H1 (cell line): ENCODE data around the gene NID1.

Experiments used
- BCL11A ChIP-seq, 2 experiments: IDR thresholded peaks; one replicate each; pipeline ENCODE4 v1.6.1; 2011; ENCODE audit warnings: low read depth in 2 of 2, low read length in 2 of 2, mild to moderate bottlenecking in 2 of 2
- EGR1 ChIP-seq: IDR thresholded peaks from 2 replicates; pipeline ENCODE4 v1.6.1; 2011; ENCODE audit warnings: low read depth, low read length, borderline replicate concordance
- JUND ChIP-seq: IDR thresholded peaks from 2 replicates; pipeline ENCODE4 v1.6.1; 2011; ENCODE audit warnings: mild to moderate bottlenecking, improper control_type of control experiment, low read length
- PHF8 ChIP-seq: fragments of 200-600 bp; sonication (generic); conservative IDR thresholded peaks from 2 replicates; pipeline ENCODE4 v1.7.1; 2012; ENCODE audit warnings: low read depth, mild to moderate bottlenecking, inconsistent platforms, low read length, moderate library complexity
- POLR2A ChIP-seq, 2 experiments: IDR thresholded peaks; 1 replicate in 1 of 2; 2 replicates in 1 of 2; pipeline ENCODE4 v1.6.1; 2011; ENCODE audit warnings: low read depth in 2 of 2, low read length in 2 of 2, mild to moderate bottlenecking in 2 of 2; ENCODE audit errors: control extremely low read depth in 1 of 2
- POLR2AphosphoS5 ChIP-seq: IDR thresholded peaks from 2 replicates; pipeline ENCODE4 v1.6.1; 2011; ENCODE audit warnings: low read depth, low read length
- RAD21 ChIP-seq, 2 experiments: IDR thresholded peaks in 1 of 2; conservative IDR thresholded peaks in 1 of 2; 2 replicates each; pipeline ENCODE4 v1.6.1; 2011; ENCODE audit warnings: low read depth in 2 of 2, low read length in 2 of 2, improper control_type of control experiment in 1 of 2, inconsistent platforms in 1 of 2, mild to moderate bottlenecking in 1 of 2, moderate library complexity in 1 of 2
- SIN3A ChIP-seq, 2 experiments: IDR thresholded peaks in 1 of 2; conservative IDR thresholded peaks in 1 of 2; 2 replicates each; pipeline ENCODE4 v1.6.1; 2011 to 2012; ENCODE audit warnings: low read length in 2 of 2, improper control_type of control experiment in 1 of 2, low read depth in 1 of 2, mild to moderate bottlenecking in 1 of 2
- TAF1 ChIP-seq: IDR thresholded peaks from 2 replicates; pipeline ENCODE4 v1.6.1; 2011; ENCODE audit warnings: mild to moderate bottlenecking, low read depth, low read length
- YY1 ChIP-seq: IDR thresholded peaks from 2 replicates; pipeline ENCODE4 v1.6.1; 2011; ENCODE audit warnings: low read depth, mild to moderate bottlenecking, low read length
- TF ChIP-seq, protein P1 (sequence below): IDR thresholded peaks from 2 replicates; pipeline ENCODE4 v1.6.1; 2012; ENCODE audit warnings: low read length, inconsistent platforms
- TF ChIP-seq, protein P2 (sequence below), 3 experiments: IDR thresholded peaks; 1 replicate in 2 of 3; 2 replicates in 1 of 3; pipeline versions ENCODE4 v1.5.1 to v1.6.1; 2011; ENCODE audit warnings: low read length in 3 of 3, mild to moderate bottlenecking in 3 of 3, inconsistent platforms in 2 of 3, low read depth in 1 of 3, moderate library complexity in 1 of 3; ENCODE audit not compliant: insufficient read depth in 1 of 3; ENCODE audit errors: control extremely low read depth in 1 of 3
- TF ChIP-seq, protein P3 (sequence below): IDR thresholded peaks from 2 replicates; pipeline ENCODE4 v1.6.1; 2012; ENCODE audit warnings: inconsistent platforms
- TF ChIP-seq, protein P4 (sequence below): IDR thresholded peaks from 2 replicates; pipeline ENCODE4 v1.6.1; 2012; ENCODE audit warnings: inconsistent platforms

DNA sequence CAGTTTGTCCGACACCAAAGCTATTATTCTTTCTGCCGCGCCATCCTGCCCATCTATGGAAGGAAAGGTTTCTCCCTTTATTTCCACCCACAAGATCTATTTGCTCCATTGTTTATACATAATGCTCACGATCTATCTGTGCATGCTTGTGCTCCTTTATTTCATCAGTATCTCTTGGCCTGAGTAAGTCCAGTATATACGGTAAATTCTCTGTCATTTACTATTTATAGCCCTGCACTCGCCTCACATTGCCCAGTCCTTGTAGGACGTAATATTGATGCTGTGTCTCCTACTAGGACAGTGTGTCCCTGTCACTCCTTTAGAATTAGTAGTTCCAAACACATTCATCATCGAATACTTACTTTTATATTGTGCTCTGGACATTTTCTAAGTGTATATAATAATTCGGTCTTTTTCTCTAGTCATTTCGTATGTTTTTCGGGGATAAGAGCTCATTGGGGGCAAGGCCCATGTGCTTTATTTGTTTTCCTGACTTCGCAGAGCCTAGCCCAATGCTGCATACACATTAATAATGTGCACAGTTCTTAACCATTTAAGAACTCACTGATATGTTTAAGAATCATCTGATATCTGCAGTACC is 3.1 kb upstream of the NID1 start:
- TF ChIP-seq EGR1 (no peak), POLR2A (IDR thresholded peaks at IDR 0.05; ENCODE audit: control extremely low read depth in 1 of 2, low read depth in 2 of 2, low read length in 2 of 2) (no peak), TAF1 (no peak), SIN3A (conservative IDR thresholded peaks at IDR 0.05 in 1 of 2, IDR thresholded peaks at IDR 0.05 in 1 of 2; ENCODE audit: low read depth in 1 of 2, low read length in 2 of 2) (no peak), YY1 (no peak), POLR2AphosphoS5 (no peak), BCL11A (IDR thresholded peaks at IDR 0.05; ENCODE audit: low read depth in 2 of 2, low read length in 2 of 2) (no peak), PHF8 (no peak), JUND (no peak), RAD21 (IDR thresholded peaks at IDR 0.05 in 1 of 2, conservative IDR thresholded peaks at IDR 0.05 in 1 of 2; ENCODE audit: low read depth in 2 of 2, low read length in 2 of 2) (no peak)
- TF ChIP-seq, protein P1, sequence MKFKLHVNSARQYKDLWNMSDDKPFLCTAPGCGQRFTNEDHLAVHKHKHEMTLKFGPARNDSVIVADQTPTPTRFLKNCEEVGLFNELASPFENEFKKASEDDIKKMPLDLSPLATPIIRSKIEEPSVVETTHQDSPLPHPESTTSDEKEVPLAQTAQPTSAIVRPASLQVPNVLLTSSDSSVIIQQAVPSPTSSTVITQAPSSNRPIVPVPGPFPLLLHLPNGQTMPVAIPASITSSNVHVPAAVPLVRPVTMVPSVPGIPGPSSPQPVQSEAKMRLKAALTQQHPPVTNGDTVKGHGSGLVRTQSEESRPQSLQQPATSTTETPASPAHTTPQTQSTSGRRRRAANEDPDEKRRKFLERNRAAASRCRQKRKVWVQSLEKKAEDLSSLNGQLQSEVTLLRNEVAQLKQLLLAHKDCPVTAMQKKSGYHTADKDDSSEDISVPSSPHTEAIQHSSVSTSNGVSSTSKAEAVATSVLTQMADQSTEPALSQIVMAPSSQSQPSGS: no peak
- TF ChIP-seq, protein P2, sequence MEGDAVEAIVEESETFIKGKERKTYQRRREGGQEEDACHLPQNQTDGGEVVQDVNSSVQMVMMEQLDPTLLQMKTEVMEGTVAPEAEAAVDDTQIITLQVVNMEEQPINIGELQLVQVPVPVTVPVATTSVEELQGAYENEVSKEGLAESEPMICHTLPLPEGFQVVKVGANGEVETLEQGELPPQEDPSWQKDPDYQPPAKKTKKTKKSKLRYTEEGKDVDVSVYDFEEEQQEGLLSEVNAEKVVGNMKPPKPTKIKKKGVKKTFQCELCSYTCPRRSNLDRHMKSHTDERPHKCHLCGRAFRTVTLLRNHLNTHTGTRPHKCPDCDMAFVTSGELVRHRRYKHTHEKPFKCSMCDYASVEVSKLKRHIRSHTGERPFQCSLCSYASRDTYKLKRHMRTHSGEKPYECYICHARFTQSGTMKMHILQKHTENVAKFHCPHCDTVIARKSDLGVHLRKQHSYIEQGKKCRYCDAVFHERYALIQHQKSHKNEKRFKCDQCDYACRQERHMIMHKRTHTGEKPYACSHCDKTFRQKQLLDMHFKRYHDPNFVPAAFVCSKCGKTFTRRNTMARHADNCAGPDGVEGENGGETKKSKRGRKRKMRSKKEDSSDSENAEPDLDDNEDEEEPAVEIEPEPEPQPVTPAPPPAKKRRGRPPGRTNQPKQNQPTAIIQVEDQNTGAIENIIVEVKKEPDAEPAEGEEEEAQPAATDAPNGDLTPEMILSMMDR (IDR thresholded peaks at IDR 0.05; ENCODE audit: control extremely low read depth in 1 of 3, insufficient read depth in 1 of 3, low read depth in 1 of 3, low read length in 3 of 3): no peak
- TF ChIP-seq, protein P3, sequence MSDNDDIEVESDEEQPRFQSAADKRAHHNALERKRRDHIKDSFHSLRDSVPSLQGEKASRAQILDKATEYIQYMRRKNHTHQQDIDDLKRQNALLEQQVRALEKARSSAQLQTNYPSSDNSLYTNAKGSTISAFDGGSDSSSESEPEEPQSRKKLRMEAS: no peak
- TF ChIP-seq, protein P4, sequence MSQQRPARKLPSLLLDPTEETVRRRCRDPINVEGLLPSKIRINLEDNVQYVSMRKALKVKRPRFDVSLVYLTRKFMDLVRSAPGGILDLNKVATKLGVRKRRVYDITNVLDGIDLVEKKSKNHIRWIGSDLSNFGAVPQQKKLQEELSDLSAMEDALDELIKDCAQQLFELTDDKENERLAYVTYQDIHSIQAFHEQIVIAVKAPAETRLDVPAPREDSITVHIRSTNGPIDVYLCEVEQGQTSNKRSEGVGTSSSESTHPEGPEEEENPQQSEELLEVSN: no peak
